ENCODE data around the gene TTC7B.

TTC7B gene

GRCh38 chr14:90775441-90775840, 40.8 kb downstream of the TTC7B start:
- no peak for DNase-seq (ENCODE audit: low read depth)

GRCh38 chr14:90774316-90774715, 41.9 kb downstream of the TTC7B start:
- no peak for DNase-seq (ENCODE audit: low read depth)

- no peak for DNase-seq (ENCODE audit: low read depth)
These were observed 42.5 kb downstream of the TTC7B start for GRCh38 chr14:90773705-90774104.

GRCh38 chr14:90773196-90773486, 43.1 kb downstream of the TTC7B start:
- no peak for DNase-seq (ENCODE audit: low read depth)

GRCh38 chr14:90767899-90768298, 48.3 kb downstream of the TTC7B start:
- no peak for DNase-seq (ENCODE audit: low read depth)

GRCh38 chr14:90760591-90761316, 55.5 kb downstream of the TTC7B start:
- DNase-seq (ENCODE audit: low read depth) = no peak

GRCh38 chr14:90760078-90760444, 56.2 kb downstream of the TTC7B start:
- DNase-seq (ENCODE audit: low read depth) = no peak

- DNase-seq (ENCODE audit: low read depth) = no peak
These were observed 56.7 kb downstream of the TTC7B start for GRCh38 chr14:90759370-90760077.

- DNase-seq (ENCODE audit: low read depth) = no peak
These were observed 57.3 kb downstream of the TTC7B start for GRCh38 chr14:90758959-90759358.

- peak; percentile 87 for DNase-seq (ENCODE audit: low read depth)
These were observed 58.0 kb downstream of the TTC7B start for GRCh38 chr14:90758028-90758889.

- no peak for DNase-seq (ENCODE audit: low read depth)
These were observed 58.8 kb downstream of the TTC7B start for GRCh38 chr14:90757452-90757851.

- no peak for DNase-seq (ENCODE audit: low read depth)
These were observed 59.4 kb downstream of the TTC7B start for GRCh38 chr14:90756755-90757345.

GRCh38 chr14:90755661-90756304, 60.4 kb downstream of the TTC7B start:
- DNase-seq (ENCODE audit: low read depth) = no peak

- no peak for DNase-seq (ENCODE audit: low read depth)
These were observed 62.7 kb downstream of the TTC7B start for GRCh38 chr14:90753456-90754005.

- DNase-seq (ENCODE audit: low read depth) = no peak
These were observed 65.5 kb downstream of the TTC7B start for GRCh38 chr14:90750701-90751100.

GRCh38 chr14:90750191-90750590, 66.0 kb downstream of the TTC7B start:
- no peak for DNase-seq (ENCODE audit: low read depth)

- no peak for DNase-seq (ENCODE audit: low read depth)
These were observed 68.3 kb downstream of the TTC7B start for GRCh38 chr14:90747909-90748308.

GRCh38 chr14:90743826-90744225, 72.4 kb downstream of the TTC7B start:
- DNase-seq (ENCODE audit: low read depth) = no peak

GRCh38 chr14:90743425-90743824, 72.8 kb downstream of the TTC7B start:
- DNase-seq (ENCODE audit: low read depth) = no peak

- DNase-seq (ENCODE audit: low read depth) = no peak
These were observed 73.5 kb downstream of the TTC7B start for GRCh38 chr14:90742729-90743128.

- no peak for DNase-seq (ENCODE audit: low read depth)
These were observed 74.0 kb downstream of the TTC7B start for GRCh38 chr14:90742252-90742651.

GRCh38 chr14:90741682-90741946, 74.6 kb downstream of the TTC7B start:
- no peak for DNase-seq (ENCODE audit: low read depth)

All from T-helper 22 cell (primary cell).